ENCODE data around the gene CLDN1.

DNA sequence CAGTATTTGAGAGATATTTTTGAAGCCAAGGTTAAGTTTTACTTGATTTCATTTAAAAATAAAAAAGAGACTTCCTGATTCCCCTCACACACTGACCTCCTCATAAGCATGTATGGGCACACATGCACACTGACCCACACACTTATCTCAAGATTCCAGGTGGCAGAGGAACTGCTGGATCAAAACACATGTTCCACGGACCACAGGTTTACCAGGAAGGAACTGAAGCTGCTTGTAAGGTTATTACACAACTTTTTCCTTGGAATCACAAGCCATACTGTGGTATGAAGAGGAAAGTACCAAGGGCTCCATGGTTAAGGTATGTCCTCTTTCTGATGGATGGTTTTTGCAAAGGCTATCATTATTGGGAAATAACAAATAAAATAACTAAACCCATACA, 7.5 kb downstream of the CLDN1 start:
- TF ChIP-seq, protein P1, sequence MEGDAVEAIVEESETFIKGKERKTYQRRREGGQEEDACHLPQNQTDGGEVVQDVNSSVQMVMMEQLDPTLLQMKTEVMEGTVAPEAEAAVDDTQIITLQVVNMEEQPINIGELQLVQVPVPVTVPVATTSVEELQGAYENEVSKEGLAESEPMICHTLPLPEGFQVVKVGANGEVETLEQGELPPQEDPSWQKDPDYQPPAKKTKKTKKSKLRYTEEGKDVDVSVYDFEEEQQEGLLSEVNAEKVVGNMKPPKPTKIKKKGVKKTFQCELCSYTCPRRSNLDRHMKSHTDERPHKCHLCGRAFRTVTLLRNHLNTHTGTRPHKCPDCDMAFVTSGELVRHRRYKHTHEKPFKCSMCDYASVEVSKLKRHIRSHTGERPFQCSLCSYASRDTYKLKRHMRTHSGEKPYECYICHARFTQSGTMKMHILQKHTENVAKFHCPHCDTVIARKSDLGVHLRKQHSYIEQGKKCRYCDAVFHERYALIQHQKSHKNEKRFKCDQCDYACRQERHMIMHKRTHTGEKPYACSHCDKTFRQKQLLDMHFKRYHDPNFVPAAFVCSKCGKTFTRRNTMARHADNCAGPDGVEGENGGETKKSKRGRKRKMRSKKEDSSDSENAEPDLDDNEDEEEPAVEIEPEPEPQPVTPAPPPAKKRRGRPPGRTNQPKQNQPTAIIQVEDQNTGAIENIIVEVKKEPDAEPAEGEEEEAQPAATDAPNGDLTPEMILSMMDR (IDR thresholded peaks at IDR 0.05), result no peak
- TF ChIP-seq SMAD4 (CRISPR knock-in tag; IDR thresholded peaks at IDR 0.05) (no peak), ETV6 (CRISPR knock-in tag; IDR thresholded peaks at IDR 0.05) (no peak), CREM (CRISPR knock-in tag; IDR thresholded peaks at IDR 0.05) (no peak)
- TF ChIP-seq, protein P2, sequence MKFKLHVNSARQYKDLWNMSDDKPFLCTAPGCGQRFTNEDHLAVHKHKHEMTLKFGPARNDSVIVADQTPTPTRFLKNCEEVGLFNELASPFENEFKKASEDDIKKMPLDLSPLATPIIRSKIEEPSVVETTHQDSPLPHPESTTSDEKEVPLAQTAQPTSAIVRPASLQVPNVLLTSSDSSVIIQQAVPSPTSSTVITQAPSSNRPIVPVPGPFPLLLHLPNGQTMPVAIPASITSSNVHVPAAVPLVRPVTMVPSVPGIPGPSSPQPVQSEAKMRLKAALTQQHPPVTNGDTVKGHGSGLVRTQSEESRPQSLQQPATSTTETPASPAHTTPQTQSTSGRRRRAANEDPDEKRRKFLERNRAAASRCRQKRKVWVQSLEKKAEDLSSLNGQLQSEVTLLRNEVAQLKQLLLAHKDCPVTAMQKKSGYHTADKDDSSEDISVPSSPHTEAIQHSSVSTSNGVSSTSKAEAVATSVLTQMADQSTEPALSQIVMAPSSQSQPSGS (CRISPR knock-in tag; IDR thresholded peaks at IDR 0.05; ENCODE audit: borderline replicate concordance, low read depth), result no peak
- TF ChIP-seq, protein P3, sequence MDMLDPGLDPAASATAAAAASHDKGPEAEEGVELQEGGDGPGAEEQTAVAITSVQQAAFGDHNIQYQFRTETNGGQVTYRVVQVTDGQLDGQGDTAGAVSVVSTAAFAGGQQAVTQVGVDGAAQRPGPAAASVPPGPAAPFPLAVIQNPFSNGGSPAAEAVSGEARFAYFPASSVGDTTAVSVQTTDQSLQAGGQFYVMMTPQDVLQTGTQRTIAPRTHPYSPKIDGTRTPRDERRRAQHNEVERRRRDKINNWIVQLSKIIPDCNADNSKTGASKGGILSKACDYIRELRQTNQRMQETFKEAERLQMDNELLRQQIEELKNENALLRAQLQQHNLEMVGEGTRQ (CRISPR knock-in tag; IDR thresholded peaks at IDR 0.05), result no peak

Measured in WTC11 (cell line).